GM23338 (cell line): Measurements from ENCODE around the gene DOLK.

Experiments used
- EZH2phosphoT487 ChIP-seq: fragments of 200-600 bp; sonication (generic); IDR thresholded peaks from one replicate; pipeline ENCODE4 v1.8.1; 2018; ENCODE audit warnings: antibody characterized with exemption; ENCODE audit not compliant: unreplicated experiment
- REST ChIP-seq: IDR thresholded peaks from one replicate; pipeline ENCODE4 v1.6.1; 2018; ENCODE audit warnings: antibody characterized with exemption; ENCODE audit not compliant: unreplicated experiment
- TF ChIP-seq, protein P1 (sequence below), 2 experiments: fragments of 200-600 bp in 1 of 2; sonication (generic) in 1 of 2; conservative IDR thresholded peaks; 2 replicates each; pipeline versions ENCODE4 v1.5.1 to v1.6.1; 2016 to 2017; ENCODE audit warnings: antibody characterized with exemption in 2 of 2, low read depth in 2 of 2, mild to moderate bottlenecking in 2 of 2, moderate library complexity in 1 of 2

DNA sequence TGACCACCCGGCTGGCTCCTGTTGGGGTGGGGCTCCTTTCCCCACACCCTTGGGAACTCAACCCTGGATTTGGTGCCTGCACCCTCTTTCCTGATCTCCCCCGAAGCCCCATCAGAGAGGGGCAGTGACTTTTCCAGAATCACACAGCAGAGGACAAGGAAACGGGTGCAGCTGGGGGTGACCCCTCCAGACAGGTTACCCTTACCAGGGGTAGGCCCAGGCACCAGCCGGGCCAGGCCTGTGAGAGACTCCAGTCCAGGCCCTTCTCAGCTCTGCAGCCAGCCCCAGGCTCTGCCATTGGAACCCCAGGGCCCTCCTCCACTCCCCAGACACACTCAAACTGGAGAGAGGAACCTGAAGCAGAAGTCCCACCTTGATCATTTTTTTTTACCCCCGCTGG lies 45.6 kb downstream of the DOLK start:
- TF ChIP-seq, protein P1, sequence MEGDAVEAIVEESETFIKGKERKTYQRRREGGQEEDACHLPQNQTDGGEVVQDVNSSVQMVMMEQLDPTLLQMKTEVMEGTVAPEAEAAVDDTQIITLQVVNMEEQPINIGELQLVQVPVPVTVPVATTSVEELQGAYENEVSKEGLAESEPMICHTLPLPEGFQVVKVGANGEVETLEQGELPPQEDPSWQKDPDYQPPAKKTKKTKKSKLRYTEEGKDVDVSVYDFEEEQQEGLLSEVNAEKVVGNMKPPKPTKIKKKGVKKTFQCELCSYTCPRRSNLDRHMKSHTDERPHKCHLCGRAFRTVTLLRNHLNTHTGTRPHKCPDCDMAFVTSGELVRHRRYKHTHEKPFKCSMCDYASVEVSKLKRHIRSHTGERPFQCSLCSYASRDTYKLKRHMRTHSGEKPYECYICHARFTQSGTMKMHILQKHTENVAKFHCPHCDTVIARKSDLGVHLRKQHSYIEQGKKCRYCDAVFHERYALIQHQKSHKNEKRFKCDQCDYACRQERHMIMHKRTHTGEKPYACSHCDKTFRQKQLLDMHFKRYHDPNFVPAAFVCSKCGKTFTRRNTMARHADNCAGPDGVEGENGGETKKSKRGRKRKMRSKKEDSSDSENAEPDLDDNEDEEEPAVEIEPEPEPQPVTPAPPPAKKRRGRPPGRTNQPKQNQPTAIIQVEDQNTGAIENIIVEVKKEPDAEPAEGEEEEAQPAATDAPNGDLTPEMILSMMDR (conservative IDR thresholded peaks at IDR 0.05; ENCODE audit: low read depth in 2 of 2), result no peak
- TF ChIP-seq EZH2phosphoT487, result no peak
- no peak for TF ChIP-seq REST
